HuH-7 (cell line): ENCODE data around the gene TMED6.
"Not testable (repeated sequence)": the region's sequence is repeated elsewhere in the genome, so short reads cannot be mapped to it uniquely, and the experiment has no call there.

Source experiments
- DNase-seq: peaks from one replicate; pipeline ENCODE4 v3.0.0; 2011; ENCODE audit warnings: low spot score

Gene TMED6

DNA sequence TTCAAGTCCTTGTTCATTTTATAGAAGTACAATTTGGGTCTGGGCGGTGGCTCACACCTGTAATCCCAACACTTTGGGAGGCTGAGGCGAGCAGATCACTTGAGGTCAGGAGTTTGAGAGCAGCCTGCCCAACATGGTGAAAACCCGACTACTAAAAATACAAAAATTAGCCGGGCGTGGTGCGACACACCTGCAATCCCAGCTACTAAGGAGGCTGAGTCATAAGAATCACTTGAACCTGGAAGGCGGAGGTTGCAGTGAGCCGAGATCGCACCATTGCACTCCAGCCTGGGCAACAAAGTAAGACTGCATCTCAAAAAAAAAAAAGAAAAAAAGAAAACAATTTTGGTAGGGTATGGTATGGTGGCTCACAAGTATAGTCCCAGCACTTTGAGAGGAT lies 8.5 kb upstream of the TMED6 start:
- DNase-seq, result not testable (repeated sequence)

DNA sequence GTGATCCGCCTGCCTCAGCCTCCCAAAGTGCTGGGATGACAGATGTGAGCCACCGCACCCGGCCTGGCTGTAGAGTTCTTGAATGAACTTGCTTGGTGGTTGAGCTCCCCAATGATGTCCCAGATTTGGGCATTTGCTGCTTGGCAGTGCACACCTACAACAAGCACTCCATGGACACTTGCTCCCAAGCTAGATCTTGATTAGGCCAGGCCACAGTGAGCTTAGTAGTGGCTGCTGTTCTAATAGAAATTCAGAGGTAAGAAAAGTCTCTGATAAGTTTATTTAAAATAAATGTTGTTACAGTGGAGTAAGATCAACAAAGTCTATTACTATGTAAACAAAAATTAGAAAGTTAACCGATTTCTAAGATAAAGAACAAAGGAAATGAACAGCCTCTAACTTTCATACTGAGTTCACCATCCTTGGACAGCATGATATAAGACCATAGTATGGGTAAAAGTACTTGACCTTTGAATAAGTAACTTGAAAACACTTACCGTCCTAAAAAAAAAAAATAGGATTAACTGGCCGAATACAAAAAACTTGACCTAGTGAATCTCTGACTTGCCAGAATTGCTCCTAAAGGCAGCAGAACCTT lies 951 bp downstream of the TMED6 start:
- no peak for DNase-seq

DNA sequence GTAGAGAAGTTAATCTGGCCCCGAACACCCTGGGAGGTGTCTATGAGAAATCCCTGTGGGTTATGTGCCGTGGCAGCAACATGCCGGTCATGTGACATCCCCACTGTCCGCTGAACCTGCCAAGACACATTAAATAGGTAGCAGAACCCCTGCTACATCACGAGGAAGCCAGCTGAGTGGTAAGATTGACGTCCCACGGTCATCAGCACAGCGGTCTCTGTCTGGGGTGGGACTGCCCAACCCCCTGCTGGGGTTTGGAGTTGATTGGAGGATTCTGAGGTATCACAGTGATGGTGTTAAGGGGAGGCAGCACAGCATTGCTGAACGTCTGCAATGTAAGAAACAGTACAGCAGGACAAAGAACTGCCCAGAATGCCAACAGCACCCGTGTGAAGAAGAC lies 2.0 kb downstream of the TMED6 start:
- no peak for DNase-seq

DNA sequence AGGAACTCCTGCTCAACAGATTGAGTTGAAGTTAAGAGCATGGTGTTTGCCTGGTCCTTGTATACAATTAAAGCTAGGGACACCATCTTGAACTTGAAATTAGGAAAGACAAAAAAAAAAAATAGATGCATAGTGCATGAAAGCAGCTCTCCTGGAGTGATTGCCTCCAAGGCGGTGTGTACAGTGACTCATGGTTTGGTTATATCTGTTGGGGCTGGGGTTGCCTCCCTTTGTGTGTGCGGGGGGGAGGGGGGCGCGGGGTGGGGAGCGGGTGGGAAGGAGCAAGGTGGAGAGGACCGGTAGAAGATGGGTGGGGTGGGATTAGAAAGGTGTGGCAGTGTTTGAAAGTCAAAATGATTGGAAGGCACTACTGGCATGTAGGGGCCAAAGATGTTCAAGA lies 3.4 kb downstream of the TMED6 start:
- no peak for DNase-seq

DNA sequence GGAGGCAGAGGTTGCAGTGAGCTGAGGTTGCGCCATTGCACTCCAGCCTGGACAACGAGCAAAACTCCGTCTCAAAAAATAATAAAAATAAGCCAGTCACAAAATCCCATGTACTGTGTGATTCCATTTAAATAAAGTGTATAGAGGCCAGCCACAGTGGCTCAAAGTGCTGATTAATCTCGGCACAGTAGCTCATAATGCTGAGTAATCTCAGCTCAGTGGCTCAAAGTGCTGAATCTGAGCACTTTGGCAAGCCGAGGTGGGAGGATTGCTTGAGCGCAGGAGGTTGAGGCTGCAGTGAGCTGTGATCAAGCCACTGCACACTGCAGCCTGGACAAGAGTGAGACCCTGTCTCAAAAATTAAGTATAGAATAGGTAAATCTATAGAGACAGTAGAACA lies 4.9 kb downstream of the TMED6 start:
- DNase-seq, result no peak

DNA sequence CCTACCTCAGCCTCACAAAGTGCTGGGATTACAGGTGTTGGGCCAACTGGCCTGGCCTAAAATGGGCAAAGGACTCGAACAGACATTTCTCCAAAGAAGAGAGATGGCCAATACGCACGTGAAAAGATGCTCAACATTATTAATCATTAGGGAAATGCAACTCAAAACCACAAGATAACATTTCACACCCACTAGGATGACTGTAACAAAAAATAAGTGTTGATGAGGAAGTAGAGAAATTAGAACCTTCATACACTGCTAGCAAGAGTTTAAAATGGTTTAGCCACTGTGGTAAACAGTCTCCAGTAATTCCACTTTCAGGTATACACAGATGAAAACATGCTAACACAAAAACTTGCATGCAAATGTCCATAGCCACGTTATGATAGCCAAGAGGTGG lies 5.7 kb downstream of the TMED6 start:
- no peak for DNase-seq

DNA sequence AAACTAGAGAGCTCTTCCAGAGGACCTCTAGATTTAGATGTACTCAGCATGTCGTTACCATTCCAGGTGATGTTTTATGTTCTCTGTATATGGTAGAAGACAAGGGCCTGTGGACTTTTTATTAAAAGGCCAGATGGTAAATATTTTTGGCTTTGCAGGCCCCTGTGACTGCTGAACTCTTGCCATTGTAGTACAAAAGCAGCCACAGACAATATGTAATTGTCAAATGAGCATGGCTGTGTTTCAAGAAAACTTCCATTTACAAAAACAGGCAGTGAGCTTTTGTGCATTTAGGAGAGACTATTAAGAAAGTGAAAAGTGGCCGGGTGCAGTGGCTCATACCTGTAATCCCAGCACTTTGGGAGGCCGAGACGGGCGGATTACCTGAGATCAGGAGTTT lies 7.4 kb downstream of the TMED6 start:
- DNase-seq, result no peak

DNA sequence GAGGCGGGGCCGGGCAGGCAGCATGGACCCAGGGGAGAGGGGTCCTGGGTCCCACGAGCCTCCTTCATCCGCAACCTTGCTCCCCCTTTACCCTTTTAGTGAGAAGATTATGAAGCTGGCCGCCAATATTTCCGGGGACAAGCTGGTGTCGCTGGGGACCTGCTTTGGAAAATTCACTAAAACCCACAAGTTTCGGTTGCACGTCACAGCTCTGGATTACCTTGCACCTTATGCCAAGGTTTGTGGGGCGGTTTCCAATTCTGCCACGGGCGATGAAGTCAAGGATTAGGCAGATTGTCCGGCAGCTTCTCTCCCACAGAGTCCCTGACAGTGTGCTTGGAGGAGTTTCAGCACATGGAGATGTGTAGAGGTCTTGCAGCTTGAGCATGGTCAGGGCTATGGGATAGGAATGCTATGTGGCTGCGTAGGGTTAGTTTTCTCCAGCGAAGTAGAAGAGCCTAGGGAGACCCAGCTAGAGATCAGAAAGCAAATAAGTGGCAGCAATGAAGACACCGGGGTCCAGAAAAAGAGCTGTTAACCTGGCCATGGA lies 11.4 kb downstream of the TMED6 start:
- DNase-seq, result no peak

DNA sequence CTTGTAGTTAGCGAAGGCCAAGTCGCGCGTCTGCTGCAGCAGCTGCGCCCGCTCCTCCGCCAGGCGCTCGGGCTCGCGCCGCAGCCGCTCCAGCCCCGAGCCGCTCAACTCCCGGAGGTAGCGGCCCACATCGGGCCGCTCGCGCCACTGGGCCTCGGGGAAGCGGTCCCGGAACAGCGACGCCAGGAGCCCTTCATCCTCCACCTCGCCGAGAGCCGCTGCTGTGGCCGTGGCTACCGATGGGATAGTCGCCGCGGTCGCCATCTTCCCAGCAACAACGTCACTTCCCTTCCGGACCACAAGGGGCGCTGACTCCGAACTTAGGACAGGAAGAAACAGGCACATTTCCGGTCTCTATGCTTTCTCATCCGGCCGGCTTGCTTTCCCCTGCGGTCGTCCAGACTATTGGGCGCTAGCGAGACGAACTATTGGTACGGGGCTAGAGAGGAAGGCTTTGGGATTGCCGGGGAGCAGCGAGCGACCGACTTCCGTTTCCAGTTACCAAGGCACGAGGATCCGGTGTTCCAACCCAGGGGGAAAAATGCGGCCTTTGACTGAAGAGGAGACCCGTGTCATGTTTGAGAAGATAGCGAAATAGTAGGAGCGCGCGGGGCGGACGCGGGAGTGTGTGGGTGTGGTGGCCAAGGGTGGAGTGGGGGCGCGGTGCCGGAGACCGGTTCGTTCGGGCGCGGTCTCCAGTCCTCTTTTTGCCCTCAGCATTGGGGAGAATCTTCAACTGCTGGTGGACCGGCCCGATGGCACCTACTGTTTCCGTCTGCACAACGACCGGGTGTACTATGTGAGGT lies 12.1 kb downstream of the TMED6 start, which contains the start of the genes COG8 and NIP7:
Gene COG8 (minus strand): TSS at position 276 of the 806 bp plus-strand sequence. CDS start 12 bp downstream, at position 264.
Gene NIP7 (plus strand): TSS at position 484 of the 806 bp plus-strand sequence. CDS start 58 bp downstream, at position 542.
- peak; percentile 98 for DNase-seq

DNA sequence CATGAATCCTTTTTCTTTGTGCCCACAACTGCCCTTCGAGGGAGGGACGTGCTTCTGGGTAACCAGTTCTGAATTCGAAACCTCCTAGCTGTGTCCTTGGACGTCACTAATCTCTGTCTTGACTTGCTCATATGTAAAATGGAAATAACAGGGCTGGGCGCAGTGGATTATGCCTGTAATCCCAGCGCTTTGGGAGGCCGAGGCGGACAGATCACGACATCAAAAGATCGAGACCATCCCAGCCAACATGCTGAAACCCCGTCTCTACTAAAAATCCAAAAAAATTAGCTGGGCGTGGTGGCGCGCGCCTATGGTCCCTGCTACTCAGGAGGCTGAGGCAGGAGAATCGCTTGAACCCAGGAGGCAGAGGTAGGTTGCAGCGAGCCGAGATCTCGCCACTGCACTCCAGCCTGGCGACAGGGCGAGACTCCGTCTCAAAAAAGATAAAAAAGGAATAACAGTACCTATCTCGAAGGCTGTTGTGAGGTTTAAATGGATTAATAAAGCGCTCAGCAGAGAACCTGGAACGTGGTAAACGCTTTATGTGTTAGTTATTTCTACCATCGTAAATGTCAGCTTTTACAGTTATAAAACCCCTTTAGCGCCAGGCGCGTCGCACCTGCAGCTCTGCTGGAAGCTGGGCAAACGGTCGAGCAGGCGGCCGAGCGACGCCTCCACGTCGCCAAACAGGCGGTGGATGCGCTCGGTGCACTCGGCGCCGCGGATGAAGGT lies 12.9 kb downstream of the TMED6 start:
- no peak for DNase-seq

DNA sequence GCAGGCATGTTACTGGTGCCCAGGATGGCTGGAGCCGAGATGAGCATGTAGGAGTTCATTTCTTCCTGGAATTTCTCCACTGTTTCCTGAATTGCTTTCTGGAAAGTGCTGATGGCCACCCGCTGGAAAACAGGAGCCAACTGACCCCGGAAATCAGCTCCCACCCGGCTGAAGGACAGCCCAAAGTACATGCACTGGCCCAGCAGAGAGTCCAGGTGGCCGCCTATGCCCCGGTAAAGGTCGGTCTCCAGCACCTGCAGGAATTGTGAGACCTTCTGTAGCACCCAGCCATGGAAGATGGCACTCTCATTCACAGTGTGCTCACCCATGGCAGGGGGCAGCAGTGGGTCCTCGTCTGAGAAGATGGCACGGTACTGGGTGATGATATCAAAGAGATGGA lies 16.9 kb downstream of the TMED6 start:
- DNase-seq, result no peak

DNA sequence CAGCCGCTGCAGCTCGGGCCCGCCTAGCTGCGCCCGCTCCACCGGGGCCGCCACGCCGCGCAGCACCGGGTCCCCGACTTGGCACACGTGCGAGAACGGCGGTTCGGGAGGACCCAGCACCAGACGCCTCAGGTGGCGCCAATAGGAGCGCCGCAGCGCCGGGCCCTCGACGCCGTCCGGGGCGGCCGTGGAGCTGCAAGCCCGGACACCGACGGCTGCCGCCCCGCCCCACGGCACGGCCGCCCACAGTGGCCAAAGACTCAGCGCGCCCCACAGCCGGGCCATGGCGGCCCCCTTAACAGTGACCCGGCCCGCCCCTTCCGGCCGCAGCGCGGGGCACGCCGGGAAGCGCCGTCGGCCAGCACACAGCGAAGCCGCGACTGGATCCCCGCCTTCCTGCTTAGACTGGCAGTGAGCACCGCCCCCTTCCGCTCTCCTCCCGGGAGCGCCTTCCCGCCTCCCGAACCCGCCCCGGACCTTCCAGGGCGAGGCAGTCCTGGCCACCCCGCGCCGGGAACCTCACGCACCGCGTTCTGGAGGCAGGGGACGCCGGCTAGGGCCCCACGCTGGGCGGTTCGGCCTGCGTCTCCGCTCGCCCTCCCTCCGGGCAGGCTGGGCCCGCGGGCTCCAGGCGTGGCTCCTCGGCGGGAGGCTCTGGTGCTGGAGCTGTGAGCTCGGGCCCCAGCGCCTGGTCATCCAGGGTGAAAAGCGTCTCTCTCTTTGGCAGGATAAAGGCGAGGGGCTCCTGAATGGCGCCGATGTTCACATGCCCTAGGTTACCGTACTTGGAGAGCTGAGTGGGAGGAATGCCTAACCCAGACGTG lies 21.1 kb downstream of the TMED6 start, which contains the start of gene PDF:
Gene PDF (minus strand): TSS at position 303 of the 824 bp plus-strand sequence. CDS start 18 bp downstream, at position 285.
- DNase-seq, result peak; percentile 99

DNA sequence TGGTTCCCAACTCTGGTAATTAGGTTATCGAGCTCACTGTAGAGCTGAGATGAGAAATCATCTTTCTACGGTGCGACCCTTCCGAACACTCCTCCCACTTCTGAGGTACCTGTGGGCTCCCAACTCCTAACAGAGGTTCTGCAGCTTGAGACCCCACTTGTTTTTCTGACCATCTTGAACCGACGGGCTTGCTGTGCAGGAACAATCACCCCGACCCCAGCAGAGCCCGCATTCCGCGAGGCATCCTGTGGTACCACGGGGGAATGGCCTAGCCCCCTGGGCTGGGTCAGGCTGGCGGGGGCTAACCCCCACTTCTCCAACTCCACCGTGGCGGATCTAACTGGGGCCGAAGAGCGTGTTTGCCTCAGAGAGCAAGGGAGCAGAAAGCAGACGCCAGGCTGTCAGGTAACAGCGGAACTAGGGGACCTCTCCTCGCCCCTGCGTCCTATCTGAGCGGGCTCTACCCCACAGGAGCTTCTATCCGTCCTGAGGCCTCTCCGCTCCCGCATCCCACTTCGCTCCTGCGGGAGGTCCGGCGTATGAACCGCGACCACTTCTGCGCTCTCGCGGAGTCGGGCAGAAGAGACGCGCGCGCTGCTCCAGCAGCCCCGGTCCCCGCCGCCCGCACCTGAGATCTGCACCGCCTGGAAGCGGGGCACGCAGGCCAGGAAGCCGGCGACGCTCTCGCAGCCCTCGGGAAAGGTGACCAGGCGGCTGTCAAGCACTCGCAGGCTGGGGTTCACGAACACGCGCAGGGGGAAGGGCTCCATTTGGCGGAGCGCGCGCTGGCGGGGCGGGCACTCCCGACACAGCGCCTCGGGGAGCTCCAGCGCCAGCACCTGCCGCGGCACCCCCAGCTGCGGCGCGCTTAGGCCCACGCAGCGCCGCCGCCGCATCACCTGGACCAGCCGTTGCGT lies 22.0 kb downstream of the TMED6 start:
- DNase-seq, result no peak

DNA sequence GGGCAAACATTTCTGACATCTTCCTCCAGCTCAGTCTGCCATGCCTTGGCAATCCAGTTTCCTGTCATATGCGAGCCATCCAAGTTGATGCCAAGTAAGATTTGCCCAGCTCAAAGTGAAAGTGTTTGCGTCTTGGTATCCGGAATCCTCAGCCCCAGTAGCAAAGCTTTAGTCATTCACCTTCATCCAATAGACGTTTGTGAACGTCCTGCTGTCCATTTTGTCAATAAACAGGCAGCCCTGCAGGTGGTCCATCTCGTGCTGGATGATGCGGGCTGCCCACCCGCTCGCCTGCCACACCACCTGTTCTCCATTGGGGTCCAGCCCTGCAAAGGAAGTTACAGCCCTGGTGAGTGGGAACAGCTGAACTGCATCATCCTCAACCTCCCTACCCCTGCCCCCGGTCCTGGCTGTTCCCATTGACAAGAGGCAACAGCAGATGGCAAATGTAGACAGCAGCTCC lies 22.7 kb downstream of the TMED6 start:
- DNase-seq, result no peak

DNA sequence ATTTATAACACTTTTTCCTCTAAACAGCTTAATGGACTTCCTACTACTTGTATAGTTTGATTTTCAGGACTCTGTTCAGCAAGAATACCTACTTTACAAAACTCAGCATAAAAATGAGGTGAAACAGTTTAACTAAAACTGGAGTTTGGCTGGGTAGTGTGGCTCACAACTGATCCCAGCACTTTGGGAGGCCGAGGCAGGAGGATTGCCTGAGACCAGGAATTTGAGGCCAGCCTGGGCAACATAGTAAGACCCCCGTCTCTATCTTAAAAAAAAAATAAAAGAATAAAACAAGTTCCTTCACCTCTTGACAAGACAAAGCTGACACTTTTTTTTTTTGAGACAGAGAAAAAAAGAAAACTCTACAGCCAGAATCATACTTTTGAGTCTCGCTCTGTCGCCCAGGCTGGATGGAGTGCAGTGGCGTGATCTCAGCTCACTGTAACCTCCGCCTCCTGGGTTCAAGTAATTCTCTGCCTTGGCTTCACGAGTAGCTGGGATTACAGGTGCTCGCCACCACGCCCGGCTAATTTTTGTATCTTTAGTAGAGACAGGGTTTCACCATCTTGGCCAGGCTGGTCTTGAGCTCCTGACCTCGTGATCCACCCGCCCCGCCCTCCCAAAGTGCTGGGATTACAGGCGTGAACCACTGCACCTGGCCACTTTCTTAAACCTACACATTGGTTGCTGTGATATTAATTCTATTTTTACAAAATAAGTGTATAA lies 23.8 kb downstream of the TMED6 start:
- DNase-seq, result no peak

DNA sequence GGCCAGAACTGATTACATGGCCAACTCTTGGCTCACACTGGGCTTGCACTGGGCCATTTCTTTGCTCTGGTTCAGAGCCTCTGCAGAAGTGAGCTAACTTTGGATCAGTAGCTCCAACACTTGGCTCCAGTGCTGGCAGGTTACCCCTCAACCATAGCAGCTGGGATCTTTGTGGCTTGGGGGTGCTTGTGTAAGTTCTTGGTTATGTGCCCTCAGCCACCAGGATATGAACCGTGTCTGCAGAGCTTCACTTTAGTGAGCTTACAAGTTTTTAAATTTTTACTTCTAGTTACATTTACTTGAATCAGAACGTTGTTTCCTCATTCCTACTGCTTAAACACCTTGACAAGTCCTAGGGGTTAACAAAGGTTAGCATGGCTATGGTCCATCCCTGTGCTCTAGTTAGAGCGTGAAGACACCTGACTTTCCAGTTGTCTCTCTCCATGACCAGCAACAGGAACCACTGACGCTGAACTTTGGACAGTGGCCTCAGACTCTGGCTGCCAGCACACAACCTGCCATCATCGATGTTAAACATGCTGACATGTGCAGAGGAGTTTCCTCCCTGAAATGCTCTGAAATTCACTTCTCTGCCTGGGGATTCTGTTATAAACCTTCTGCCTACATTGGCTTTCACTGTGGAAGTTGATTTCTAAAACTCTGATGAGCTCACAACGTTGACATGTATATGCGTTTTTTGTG lies 25.3 kb downstream of the TMED6 start:
- DNase-seq, result peak; percentile 83

DNA sequence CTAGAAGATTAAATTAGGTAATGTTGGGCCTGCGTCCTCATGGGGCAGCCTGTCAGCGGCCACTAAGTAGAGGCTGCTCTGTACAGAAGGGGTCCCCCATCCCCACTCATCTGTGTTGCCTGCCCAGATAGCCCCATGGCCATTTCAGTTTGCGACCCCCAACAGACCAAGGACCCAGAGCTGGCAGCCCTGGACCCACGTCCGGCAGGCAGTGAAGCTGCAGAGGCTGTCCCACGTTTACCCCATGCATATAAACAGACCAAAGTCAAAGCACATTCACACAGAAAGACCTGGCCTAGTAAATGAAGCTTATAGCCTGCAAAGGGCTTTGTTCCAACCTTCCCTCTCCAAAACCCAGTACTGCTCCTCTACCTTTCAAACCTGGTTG lies 25.8 kb downstream of the TMED6 start:
- DNase-seq, result no peak

DNA sequence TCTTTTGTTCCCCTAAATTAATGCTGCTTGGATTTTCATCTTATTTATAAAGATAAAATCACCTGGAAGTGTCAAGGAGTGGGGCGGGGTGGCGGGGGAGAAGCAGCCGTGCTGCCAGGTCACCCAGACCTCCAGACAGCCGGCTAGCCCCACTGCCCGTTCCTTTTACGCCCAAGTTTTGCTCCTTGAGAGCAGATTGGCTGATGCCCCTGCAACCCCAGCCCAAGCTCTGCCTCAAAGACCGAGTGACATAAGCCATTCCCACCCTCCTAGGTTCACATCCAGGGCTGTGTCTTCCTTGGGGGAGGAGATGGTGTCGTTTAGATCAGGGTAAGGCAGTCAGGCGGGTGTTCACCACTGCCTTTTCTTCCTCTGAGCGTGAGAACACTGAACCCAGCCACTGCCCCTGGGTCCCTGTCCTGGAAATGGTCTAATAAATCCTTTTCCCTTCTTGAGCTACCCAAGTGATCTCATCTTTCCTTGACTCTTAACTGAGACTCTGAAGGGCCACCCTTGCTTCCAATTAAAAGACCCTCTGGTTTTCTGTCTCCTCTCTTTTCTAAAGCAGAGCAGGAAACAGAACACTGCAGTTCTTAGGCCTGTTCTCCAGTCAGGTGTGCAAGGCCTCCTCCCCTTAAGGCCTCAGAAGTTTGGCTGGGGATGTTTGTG lies 26.9 kb downstream of the TMED6 start:
- no peak for DNase-seq
